NCI-H2171 treated with DMSO at 0.1 percent for 48 hours (cell line): Measurements from ENCODE around the gene KHSRP.
"Not testable (repeated sequence)": the region's sequence is repeated elsewhere in the genome, so short reads cannot be mapped to it uniquely, and the experiment has no call there.

Source experiments
- DNase-seq: peaks from one replicate; lab custom pipeline; 2025; lab: John Stamatoyannopoulos, UW

Gene KHSRP

GRCh38 chr19:6450166-6450565 lies 25.6 kb upstream of the KHSRP start:
- DNase-seq, result no peak

DNA sequence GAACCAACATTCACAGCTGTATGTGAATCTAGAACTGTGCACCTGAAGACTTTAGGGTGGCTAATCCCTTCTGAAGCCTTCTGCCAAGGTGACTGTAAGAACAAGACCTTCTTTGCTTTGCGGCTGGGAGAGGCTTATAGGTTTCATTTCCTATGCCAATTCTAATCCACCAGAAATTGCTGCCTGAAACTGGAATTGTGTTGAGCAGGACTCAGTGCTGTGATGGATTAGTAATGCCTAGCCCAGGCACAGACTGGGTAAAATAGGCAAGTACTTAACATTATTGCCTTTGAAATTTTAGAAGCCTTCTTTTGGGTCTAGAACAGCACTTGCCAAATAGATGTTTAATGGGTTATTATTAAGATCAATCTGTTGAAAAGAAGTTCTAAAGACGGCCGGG lies 23.4 kb upstream of the KHSRP start:
- DNase-seq, result no peak

- no peak for DNase-seq
Observed at GRCh38 chr19:6446452-6446851, 21.8 kb upstream of the KHSRP start.

GRCh38 chr19:6443986-6444385 lies 19.4 kb upstream of the KHSRP start:
- no peak for DNase-seq

- DNase-seq, result no peak
Observed at GRCh38 chr19:6442087-6442688, 17.6 kb upstream of the KHSRP start.

DNA sequence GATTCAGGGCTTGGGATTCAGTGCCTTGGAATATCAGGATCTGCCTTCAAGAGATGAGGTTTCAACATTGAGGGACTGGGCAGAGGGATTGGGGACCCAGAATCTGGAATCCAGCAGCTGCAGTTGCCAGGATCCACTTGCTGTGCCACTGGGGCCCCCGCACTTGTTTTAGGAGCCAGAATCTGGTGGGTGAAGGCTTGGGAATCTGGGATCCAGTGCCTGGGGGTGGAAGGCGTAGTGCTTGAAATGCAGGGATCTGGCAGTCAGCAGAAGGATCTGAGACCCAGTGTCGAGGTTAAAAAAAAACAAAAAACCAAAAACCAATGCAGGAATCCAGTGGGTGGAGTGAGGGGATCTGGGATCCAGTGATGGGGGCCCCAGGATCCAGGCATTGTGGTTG lies 16.3 kb upstream of the KHSRP start:
- no peak for DNase-seq

DNA sequence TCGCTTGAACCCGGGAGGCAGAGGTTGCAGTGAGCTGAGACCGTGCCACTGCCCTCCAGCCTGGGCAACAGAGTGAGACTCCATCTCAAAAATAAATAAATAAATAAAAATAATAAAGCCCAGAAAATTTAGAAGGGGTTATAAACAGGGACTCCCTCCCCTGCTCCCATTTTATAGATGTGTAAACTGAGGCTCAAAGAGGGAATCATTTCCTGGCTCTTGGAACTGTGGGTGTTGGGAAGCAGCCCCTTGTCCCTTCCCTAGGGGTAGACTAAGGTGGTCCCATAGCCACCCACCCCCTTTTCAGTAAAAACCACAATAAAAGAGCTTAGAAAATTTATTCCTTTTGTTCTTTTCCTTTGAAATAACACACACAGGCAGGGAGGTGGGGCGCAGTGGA lies 15.1 kb upstream of the KHSRP start:
- DNase-seq, result no peak

DNA sequence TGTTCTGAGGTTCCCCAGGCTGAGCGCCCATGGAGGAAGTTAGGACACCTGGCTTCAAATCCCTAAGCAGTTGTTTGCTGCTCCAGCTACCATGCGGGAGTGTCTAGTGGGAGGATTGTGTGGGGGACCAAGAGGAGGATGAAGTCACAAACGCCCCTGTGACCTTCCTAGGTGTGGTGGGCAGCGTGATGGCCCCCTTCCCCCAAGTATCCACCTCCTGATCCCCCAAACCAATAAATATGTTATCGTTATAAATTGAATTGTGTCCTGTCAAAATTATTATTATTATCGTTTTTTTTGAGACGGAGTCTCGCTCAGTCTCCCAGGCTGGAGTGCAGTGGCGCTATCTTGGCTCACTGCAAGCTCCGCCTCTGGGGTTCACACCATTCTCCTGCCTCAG lies 9.1 kb upstream of the KHSRP start, which contains the start of gene SLC25A41:
Gene SLC25A41 (minus strand): TSS at position 101 of the 400 bp plus-strand sequence. CDS start 70 bp downstream, at position 31.
- DNase-seq, result no peak

DNA sequence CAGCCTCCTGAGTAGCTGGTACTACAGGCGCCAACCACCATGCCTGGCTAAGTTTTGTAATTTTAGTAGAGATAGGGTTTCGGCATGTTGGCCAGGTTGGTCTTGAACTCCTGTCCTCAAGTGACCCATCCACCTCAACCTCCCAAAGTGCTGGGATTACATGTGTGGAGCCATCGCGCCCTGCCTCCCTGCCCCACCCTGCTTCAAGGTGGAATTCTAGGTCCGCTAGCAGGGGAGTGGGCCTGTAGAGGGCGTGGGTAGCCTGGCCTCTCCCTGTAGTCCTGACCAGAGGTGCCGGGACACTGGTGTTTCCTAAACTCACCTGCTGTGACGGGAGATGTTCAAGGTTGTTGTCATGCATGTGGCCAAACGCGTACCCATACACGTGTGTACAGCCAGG lies 8.6 kb upstream of the KHSRP start:
- DNase-seq, result no peak

DNA sequence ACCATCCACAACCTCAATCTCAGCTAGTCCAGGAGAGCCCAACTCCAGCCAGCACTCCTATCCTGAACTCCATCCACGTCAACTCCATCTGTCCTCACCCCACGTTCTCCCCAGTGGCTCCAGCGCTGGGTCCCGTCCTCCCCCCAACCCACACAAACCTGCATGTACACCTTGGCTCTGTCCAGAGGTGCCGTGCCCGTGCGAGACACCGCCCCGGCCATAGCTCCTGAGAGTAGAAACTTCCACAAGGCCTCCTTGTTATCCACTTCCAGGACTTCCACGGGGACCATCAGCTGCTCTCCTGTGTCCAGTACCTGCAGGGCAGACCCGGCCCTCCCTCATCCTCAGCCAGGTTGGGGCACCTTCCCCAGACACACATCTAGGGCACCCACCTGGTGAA lies 7.3 kb upstream of the KHSRP start:
- DNase-seq, result no peak

- DNase-seq, result no peak
Observed at GRCh38 chr19:6429419-6430221, 5.0 kb upstream of the KHSRP start.

- DNase-seq, result not testable (repeated sequence)
Observed at GRCh38 chr19:6428692-6429418, 4.2 kb upstream of the KHSRP start.

- DNase-seq, result no peak
Observed at GRCh38 chr19:6427131-6427530, 2.5 kb upstream of the KHSRP start.

- DNase-seq, result no peak
Observed at GRCh38 chr19:6425732-6426620, 1.4 kb upstream of the KHSRP start.

DNA sequence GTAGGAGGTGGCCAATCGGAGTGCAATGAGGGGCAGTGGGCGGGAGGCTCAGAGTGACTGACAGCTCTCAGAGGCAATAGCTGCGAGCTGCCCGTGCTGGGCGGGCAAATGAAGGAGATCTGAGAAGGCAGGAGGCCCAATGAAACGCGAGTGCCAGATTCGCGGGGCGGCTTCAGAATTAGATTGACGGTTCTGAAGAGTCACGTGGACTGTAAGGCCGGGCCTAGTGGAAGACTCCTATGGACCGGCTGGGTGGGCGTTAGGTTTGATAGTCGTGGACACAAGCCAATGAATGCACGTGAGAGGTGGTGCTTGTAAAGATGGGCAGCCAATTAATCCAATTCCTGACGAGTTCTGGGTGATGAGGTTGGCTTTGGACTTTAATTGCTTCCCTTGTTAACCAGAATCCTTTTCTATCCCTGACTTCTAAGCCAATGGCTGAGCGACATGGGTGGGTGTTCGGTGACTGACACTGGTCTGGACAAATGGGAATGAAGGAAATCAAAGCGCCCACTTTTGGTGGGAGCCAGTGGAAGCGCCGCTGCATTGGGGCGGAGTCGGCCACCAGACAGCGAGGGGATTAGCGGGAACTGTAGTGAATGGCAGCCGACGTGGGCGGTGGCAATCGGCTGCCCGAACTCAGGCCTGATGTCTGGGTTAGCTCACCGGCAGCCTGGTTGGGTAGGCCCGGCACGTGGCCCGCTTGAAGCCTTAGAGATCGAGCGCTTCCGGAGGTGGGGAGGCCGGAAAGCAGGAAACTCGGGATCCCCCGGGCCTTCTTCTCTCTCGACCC lies 524 bp upstream of the KHSRP start:
- peak; percentile 100 for DNase-seq

DNA sequence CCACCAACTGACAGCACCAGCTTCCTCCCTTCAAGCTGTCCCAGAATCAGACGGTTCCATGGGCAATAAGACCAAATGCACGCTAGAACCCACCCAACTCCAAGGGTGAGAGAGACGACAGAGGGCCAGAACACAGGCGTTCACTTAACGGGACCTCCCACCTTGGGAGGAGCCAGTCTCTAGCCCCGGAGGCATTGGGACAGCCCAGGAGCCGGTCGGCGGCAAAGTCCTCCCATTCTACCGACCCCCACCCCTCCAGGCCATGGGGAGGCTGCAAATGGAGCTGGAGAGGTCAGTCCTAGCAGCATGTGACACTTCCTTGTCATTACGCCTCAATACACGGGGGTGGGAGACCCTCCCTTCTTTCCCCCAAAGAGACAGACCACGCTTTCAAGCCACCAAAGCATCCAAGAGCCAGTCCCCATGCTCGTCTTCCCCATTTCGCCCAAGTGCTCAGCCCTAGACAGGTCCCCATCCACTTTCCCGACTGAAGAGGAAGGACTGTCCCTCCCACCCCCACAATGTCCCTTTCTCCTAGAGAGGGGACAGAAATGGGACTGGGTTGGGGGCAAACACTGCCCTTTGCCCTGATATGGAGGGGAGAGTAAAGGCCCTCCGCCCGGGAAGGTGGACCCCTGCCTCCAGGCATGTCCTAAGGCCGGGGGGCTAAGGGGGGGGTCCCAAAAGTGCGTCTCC lies 964 bp downstream of the KHSRP start:
- DNase-seq, result no peak

DNA sequence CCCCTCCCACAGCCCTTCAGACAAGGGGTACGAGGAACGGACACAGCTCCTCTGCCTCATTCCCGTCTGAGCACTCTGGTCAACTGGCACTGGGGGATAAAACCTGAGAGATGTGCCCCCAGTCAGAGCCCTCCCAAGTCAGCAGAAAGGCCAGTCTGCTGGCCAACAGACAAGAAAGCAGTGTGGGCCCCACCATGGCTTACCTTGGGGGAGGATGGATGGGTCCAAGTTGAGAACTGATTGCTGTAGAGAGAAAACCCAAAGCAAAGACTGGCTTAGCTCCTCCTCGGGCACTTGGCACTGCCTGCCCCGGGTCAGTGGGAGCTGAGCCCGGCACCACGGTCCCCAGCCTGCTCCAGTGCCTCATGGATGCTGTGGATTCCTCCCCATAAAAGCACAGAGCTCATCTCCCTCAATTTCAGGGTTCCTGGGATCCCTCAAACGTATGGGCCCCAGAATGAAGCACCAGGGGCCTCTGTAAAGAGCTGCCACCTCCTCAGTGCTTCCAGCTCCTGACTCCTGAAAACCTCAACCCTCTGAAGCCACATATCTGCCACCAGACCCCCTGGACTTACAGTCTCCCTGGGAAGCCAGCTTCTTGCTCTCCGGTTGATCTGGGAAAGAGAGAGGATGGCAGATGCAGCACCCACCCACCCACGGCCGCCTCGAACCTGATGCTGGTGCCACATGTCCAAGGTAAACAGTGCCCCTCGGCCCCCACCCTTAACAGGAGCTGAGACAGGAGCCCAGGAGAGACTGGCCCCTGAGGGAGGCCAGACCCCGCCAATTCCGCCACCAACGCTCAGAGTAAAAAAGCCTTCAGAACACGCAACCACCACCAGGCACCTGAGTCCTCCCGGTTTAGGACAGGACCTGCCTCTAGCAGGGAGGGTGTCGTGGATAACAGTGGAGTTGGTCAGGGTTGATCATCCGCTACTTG lies 3.3 kb downstream of the KHSRP start:
- DNase-seq, result no peak

DNA sequence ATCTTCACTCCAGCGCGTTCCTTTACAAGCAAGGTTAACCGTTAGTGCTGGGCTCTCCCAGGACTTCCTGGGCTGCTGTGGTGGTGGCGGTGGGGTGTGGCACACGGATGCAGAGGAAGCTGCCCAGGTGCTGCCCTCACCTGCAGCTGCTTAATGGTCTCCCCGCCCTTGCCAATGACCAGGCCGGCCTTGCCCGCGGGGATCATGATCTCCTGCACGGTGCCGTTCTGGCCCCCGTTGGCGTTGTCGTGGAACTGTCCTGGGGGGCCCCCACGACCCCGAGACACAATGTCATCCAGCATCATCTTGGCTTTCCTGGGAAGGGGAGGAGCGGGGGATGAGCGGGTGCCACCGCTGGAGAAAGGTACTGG lies 6.1 kb downstream of the KHSRP start:
- no peak for DNase-seq
